ENCODE results near the gene SETDB2. TPM values are rescaled to one million over a fixed set of nuclear protein-coding genes. Genes with fewer than 3 reads are reported as not detected.

The SETDB2 gene
- total and polyA plus RNA-seq, 4 donors = 1.9 to 6.2 (median 4.9) TPM

DNA sequence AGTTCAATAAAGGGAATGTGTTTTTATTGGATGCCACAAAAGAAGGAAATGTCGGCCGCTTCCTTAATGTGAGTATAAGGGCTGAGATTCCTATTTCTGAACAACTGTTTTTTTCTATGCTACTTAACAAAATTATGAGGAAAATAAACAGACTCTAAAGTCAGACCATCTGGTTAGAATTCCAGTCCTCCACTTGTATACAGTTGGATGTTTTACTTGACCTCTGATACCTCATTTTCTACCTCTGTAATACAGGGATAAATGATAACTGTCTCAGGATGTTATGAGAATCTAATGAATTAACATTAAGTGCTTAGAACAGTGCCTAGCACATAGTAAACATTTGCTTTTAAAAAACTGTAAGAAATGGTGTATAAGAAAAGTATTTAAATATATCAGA is 44.5 kb downstream of the SETDB2 start:
- Histone ChIP-seq H3K9me3 (ENCODE audit: control insufficient read depth in 4 of 4, low read length in 3 of 4) (no peaks in the 10 kb centered on the region), H3K27ac (ENCODE audit: low read depth in 1 of 2, low read length in 2 of 2) (no peak overlapping the region), H3K36me3 (ENCODE audit: control insufficient read depth in 4 of 4, insufficient read depth in 3 of 4, low read depth in 1 of 4, low read length in 3 of 4) (peaks cover 1 to 26% (median 22%) of the 10 kb centered on the region in 4 donors), H3K27me3 (ENCODE audit: control insufficient read depth in 4 of 4, insufficient read depth in 4 of 4, low read length in 3 of 4) (no peaks in the 10 kb centered on the region), H3K4me1 (ENCODE audit: control insufficient read depth in 4 of 4, insufficient read depth in 4 of 4, low read length in 3 of 4) (no peaks in the 10 kb centered on the region), H3K4me3 (ENCODE audit: low read depth in 1 of 3, low read length in 3 of 3) (no peak overlapping the region), H3K9ac (ENCODE audit: low read depth in 1 of 2, low read length in 2 of 2) (no peak overlapping the region)
- DNase-seq (ENCODE audit: low spot score) = no peak
- TF ChIP-seq RXRA (IDR thresholded peaks at IDR 0.05) (no peak), JUND (IDR thresholded peaks at IDR 0.05) (no peak), HNF4G (IDR thresholded peaks at IDR 0.05) (no peak), NR2F2 (IDR thresholded peaks at IDR 0.05) (no peak), SP1 (IDR thresholded peaks at IDR 0.05) (no peak)
- TF ChIP-seq, protein P1, sequence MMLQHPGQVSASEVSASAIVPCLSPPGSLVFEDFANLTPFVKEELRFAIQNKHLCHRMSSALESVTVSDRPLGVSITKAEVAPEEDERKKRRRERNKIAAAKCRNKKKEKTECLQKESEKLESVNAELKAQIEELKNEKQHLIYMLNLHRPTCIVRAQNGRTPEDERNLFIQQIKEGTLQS (IDR thresholded peaks at IDR 0.05) = no peak
- TF ChIP-seq, protein P2, sequence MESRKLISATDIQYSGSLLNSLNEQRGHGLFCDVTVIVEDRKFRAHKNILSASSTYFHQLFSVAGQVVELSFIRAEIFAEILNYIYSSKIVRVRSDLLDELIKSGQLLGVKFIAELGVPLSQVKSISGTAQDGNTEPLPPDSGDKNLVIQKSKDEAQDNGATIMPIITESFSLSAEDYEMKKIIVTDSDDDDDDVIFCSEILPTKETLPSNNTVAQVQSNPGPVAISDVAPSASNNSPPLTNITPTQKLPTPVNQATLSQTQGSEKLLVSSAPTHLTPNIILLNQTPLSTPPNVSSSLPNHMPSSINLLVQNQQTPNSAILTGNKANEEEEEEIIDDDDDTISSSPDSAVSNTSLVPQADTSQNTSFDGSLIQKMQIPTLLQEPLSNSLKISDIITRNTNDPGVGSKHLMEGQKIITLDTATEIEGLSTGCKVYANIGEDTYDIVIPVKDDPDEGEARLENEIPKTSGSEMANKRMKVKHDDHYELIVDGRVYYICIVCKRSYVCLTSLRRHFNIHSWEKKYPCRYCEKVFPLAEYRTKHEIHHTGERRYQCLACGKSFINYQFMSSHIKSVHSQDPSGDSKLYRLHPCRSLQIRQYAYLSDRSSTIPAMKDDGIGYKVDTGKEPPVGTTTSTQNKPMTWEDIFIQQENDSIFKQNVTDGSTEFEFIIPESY (IDR thresholded peaks at IDR 0.05) = no peak
- 97% methylated on average over 2 of the region's 2 CpGs for WGBS

DNA sequence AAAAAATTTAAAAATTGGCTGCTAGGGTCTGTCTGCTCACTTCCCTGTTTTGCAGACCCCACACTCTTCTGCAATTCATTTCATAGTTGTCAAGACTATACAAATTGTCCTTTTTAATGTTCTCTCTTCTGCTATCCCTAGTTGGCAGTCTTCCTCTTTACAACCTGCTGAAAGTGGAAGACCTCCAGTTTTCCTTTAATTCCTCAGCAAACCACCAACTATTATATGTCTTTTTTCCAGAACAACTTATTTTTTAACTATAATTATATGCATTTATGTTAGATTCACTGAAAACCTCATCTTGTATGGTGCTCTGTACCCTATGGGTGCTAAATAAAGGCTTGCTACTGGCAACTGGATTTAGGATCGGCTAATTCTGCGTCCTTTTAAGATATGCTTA is 50.6 kb downstream of the SETDB2 start:
- H3K4me3 ChIP-seq (ENCODE audit: low read depth in 1 of 3, low read length in 3 of 3) = peak overlapping the region in 2 of 3 donors; percentile 66 to 86
- 67% methylated on average over 2 of the region's 2 CpGs for WGBS
- peak overlapping the region; percentile 69 to 76 for H3K9ac ChIP-seq (ENCODE audit: low read depth in 1 of 2, low read length in 2 of 2)

DNA sequence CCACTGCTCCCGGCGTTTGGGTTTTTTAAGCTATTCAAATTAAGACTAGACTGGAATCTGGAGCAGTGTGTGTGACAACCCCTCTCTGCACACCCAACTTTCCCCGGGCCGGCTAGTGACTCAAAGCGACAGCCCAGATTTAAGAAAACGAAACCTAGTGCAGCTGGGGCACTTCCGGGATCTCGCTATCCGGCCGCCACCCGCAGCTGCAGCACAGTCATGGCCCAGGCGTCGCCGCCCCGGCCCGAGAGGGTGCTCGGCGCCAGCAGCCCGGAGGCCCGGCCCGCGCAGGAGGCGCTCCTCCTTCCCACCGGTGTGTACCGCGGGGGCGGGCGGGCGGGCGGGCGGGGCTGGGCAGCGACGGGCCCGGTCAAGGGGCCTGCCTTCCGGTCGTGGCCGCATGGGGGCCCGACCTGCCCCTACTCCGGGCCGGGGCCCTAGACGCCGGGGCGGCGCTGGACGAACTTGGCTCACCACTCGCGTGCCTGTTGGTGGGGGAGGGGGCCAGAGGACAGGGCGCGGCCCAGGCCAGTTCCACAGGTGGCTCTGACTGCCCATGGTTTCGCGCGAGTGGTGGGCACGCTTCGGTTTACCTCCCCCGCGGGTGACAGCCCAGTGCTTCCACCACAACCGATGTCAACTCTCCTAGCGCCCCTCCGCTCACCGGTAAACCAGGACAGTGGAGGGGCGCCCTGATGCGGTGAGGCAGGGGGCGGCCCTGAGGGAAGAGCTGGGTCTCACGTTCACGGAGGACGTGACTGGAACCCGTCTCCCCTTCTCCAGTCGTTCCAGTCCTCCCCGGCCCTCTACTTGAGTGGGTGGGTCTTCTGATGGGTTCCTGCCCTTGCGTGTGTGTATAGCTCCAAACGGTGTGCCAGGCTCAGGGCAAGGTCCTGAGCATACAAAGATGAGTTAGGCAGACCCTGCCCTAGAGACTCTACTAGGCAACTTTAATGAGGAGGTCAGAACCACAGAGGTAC is 52.0 kb downstream of the SETDB2 start, which contains the start of gene PHF11:
Gene PHF11, plus strand, starts transcription at position 171 of the 980 bp plus-strand sequence. Its CDS starts 49 bp downstream, at position 220.
- H3K4me1 ChIP-seq (ENCODE audit: control insufficient read depth in 4 of 4, insufficient read depth in 4 of 4, low read length in 3 of 4) = peaks cover 0 to 5% (median 2%) of the 10 kb centered on the region in 4 donors
- H3K4me3 ChIP-seq (ENCODE audit: low read depth in 1 of 3, low read length in 3 of 3) = peak within 1 kb of the TSS; percentile 66 to 86 (median 75)
- H3K9me3 ChIP-seq (ENCODE audit: control insufficient read depth in 4 of 4, low read length in 3 of 4) = no peaks in the 10 kb centered on the region
- DNase-seq (ENCODE audit: low spot score) = peak; percentile 80
- H3K9ac ChIP-seq (ENCODE audit: low read depth in 1 of 2, low read length in 2 of 2) = peak within 1 kb of the TSS; percentile 76 to 96
- no peaks in the 10 kb centered on the region for H3K27me3 ChIP-seq (ENCODE audit: control insufficient read depth in 4 of 4, insufficient read depth in 4 of 4, low read length in 3 of 4)
- WGBS = 3% methylated on average over 71 of the region's 71 CpGs
- H3K36me3 ChIP-seq (ENCODE audit: control insufficient read depth in 4 of 4, insufficient read depth in 3 of 4, low read depth in 1 of 4, low read length in 3 of 4) = peaks cover 0 to 3% (median 2%) of the 10 kb centered on the region in 4 donors
- H3K27ac ChIP-seq (ENCODE audit: low read depth in 1 of 2, low read length in 2 of 2) = peak within 1 kb of the TSS; percentile 87 to 91
- TF ChIP-seq HNF4G (IDR thresholded peaks at IDR 0.05) = no peak
- TF ChIP-seq HNF4A (conservative IDR thresholded peaks at IDR 0.05) = no peak
- TF ChIP-seq, protein P3, sequence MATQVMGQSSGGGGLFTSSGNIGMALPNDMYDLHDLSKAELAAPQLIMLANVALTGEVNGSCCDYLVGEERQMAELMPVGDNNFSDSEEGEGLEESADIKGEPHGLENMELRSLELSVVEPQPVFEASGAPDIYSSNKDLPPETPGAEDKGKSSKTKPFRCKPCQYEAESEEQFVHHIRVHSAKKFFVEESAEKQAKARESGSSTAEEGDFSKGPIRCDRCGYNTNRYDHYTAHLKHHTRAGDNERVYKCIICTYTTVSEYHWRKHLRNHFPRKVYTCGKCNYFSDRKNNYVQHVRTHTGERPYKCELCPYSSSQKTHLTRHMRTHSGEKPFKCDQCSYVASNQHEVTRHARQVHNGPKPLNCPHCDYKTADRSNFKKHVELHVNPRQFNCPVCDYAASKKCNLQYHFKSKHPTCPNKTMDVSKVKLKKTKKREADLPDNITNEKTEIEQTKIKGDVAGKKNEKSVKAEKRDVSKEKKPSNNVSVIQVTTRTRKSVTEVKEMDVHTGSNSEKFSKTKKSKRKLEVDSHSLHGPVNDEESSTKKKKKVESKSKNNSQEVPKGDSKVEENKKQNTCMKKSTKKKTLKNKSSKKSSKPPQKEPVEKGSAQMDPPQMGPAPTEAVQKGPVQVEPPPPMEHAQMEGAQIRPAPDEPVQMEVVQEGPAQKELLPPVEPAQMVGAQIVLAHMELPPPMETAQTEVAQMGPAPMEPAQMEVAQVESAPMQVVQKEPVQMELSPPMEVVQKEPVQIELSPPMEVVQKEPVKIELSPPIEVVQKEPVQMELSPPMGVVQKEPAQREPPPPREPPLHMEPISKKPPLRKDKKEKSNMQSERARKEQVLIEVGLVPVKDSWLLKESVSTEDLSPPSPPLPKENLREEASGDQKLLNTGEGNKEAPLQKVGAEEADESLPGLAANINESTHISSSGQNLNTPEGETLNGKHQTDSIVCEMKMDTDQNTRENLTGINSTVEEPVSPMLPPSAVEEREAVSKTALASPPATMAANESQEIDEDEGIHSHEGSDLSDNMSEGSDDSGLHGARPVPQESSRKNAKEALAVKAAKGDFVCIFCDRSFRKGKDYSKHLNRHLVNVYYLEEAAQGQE (IDR thresholded peaks at IDR 0.05) = no peak
- TF ChIP-seq, protein P4, sequence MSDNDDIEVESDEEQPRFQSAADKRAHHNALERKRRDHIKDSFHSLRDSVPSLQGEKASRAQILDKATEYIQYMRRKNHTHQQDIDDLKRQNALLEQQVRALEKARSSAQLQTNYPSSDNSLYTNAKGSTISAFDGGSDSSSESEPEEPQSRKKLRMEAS (IDR thresholded peaks at IDR 0.05) = no peak
- TF ChIP-seq TAF1 (conservative IDR thresholded peaks at IDR 0.05) = no peak
- TF ChIP-seq RAD21 (IDR thresholded peaks at IDR 0.05) = peak; percentile 7 to 23
- no peak for TF ChIP-seq FOXA1 (IDR thresholded peaks at IDR 0.05)
- no peak for TF ChIP-seq JUND (IDR thresholded peaks at IDR 0.05)
- TF ChIP-seq EGR1 (IDR thresholded peaks at IDR 0.05; ENCODE audit: low read depth in 2 of 2) = peak in 1 of 2 donors; percentile 3
- peak in 1 of 2 donors; percentile 49 for TF ChIP-seq GABPA (IDR thresholded peaks at IDR 0.05 in 1 of 2, conservative IDR thresholded peaks at IDR 0.05 in 1 of 2)
- TF ChIP-seq YY1 (IDR thresholded peaks at IDR 0.05) = peak; percentile 58
- TF ChIP-seq, protein P2 (IDR thresholded peaks at IDR 0.05) = no peak
- TF ChIP-seq RXRA (IDR thresholded peaks at IDR 0.05) = no peak
- TF ChIP-seq SP1 (IDR thresholded peaks at IDR 0.05) = peak; percentile 3

More for the DNA sequence above, 50.6 kb downstream of the SETDB2 start:
- TF ChIP-seq, protein P1 (IDR thresholded peaks at IDR 0.05) = no peak
- TF ChIP-seq JUND (IDR thresholded peaks at IDR 0.05) (no peak), HNF4G (IDR thresholded peaks at IDR 0.05) (no peak), RXRA (IDR thresholded peaks at IDR 0.05) (no peak)
- Histone ChIP-seq H3K36me3 (ENCODE audit: control insufficient read depth in 4 of 4, insufficient read depth in 3 of 4, low read depth in 1 of 4, low read length in 3 of 4) (peaks cover 0 to 2% (median under 1%) of the 10 kb centered on the region in 4 donors), H3K27me3 (ENCODE audit: control insufficient read depth in 4 of 4, insufficient read depth in 4 of 4, low read length in 3 of 4) (no peaks in the 10 kb centered on the region), H3K9me3 (ENCODE audit: control insufficient read depth in 4 of 4, low read length in 3 of 4) (no peaks in the 10 kb centered on the region), H3K4me1 (ENCODE audit: control insufficient read depth in 4 of 4, insufficient read depth in 4 of 4, low read length in 3 of 4) (peaks cover 0 to 5% (median 2%) of the 10 kb centered on the region in 4 donors), H3K27ac (ENCODE audit: low read depth in 1 of 2, low read length in 2 of 2) (peak overlapping the region in 1 of 2 donors; percentile 91)
- no peak for DNase-seq (ENCODE audit: low spot score)

All from liver (tissue), 9 donors.